H1 (cell line): ENCODE data around the gene ITM2B.

Experiments used
- CTCF ChIP-seq, 3 experiments: IDR thresholded peaks; 1 replicate in 2 of 3; 2 replicates in 1 of 3; pipeline versions ENCODE4 v1.5.1 to v1.6.1; 2011; ENCODE audit warnings: low read length in 3 of 3, mild to moderate bottlenecking in 3 of 3, inconsistent platforms in 2 of 3, low read depth in 1 of 3, moderate library complexity in 1 of 3; ENCODE audit not compliant: insufficient read depth in 1 of 3; ENCODE audit errors: control extremely low read depth in 1 of 3
- SAP30 ChIP-seq: fragments of 300-600 bp; sonication (generic); IDR thresholded peaks from 2 replicates; pipeline ENCODE4 v1.7.1; 2012; ENCODE audit warnings: low read length, moderate library complexity, mild to moderate bottlenecking, inconsistent platforms; ENCODE audit not compliant: insufficient read depth, insufficient replicate concordance
- SP4 ChIP-seq: IDR thresholded peaks from 2 replicates; pipeline ENCODE4 v1.6.1; 2012; ENCODE audit warnings: low read length, inconsistent platforms

DNA sequence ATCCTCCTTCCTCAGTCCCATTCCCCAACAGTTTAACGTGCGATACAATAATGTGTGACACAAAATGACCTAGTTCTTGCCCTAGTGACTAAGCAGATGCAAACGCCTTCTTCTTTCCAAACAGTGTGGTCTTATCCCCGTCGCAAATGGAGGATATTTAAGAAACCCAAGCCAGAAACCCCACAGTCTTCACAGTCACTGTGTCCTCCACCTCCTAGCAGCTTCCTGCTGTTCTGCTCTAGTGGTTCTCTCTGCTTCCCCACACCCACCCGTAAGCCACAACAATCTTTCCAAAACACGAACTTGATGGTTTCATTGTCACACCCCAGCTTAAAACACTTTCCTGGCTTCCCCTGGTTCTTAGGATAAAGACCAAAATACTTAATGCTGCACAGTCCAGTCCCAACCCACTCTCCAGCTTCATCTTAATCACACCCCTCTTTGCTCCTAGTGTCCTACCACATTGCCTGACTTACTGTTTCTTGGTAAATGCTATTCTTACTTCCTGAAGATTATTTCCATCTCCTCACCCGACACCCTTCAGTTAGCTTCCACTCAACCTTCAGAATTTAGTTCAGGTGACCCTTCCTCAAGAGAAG, 32.3 kb downstream of the ITM2B start:
- no peak for TF ChIP-seq CTCF (IDR thresholded peaks at IDR 0.05; ENCODE audit: control extremely low read depth in 1 of 3, insufficient read depth in 1 of 3, low read depth in 1 of 3, low read length in 3 of 3)
- no peak for TF ChIP-seq SP4
- no peak for TF ChIP-seq SAP30
